H1 (cell line): ENCODE results near the gene EHD4. TPM values are rescaled to one million over a fixed set of nuclear protein-coding genes. Genes with fewer than 3 reads are reported as not detected.

Experiments used
- CHD7 ChIP-seq: fragments of 300-600 bp; sonication (generic); IDR thresholded peaks from 2 replicates; pipeline ENCODE4 v1.7.1; 2012; ENCODE audit warnings: low read length, moderate library complexity, mild to moderate bottlenecking, inconsistent platforms; ENCODE audit not compliant: insufficient replicate concordance
- RFX5 ChIP-seq: IDR thresholded peaks from 2 replicates; pipeline ENCODE4 v1.6.1; 2011; ENCODE audit warnings: low read depth, low read length, improper control_type of control experiment, borderline replicate concordance
- polyA plus RNA-seq, 7 experiments: library from polyadenylated mRNA; depleted of rRNA in 3 of 7; stranded (reverse) in 5 of 7; unstranded in 2 of 7; fragments of >200 nt in 5 of 7; fragments of 200-250 nt in 2 of 7; gene quantifications; 1 replicate in 5 of 7; 2 replicates in 1 of 7; 4 replicates in 1 of 7; pipeline versions ENCODE4 v1.2.1 to v1.2.3, GENCODE V29; 2011 to 2013; ENCODE audit warnings: missing spikeins in 2 of 7, mixed read lengths in 2 of 7
- total RNA-seq: library from RNA; stranded (reverse); fragmentation: NEBNext Ultra II Directional; extraction: Animal tissue kit (Norgen Biotek cat#: 25700); gene quantifications from 2 replicates; pipeline ENCODE4 v1.2.1, GENCODE V29; 2021

EHD4 gene
- total and polyA plus RNA-seq, 2 of the 8 experiments (the other 6 are each of a cell fraction or from before 2014, with no cell fraction given) = 17.5 to 24.5 TPM

GRCh38 chr15:41876689-41877088, 95.7 kb downstream of the EHD4 start (continued):
- TF ChIP-seq CHD7 = no peak
- TF ChIP-seq RFX5 = no peak
